Liver (tissue), 9 donors: ENCODE measurements around the gene FKBP15. TPM values are rescaled to one million over a fixed set of nuclear protein-coding genes. Genes with fewer than 3 reads are reported as not detected.

Source experiments
- DNase-seq: peaks from one replicate; pipeline ENCODE4 v3.0.0-alpha.2; 2017; ENCODE audit warnings: low spot score
- H3K27ac ChIP-seq, 2 donors: one replicate each; pipeline ENCODE4 v1.7.0; 2013; ENCODE audit warnings: inconsistent platforms in 2 of 2, low read length in 2 of 2, control low read depth in 1 of 2, low read depth in 1 of 2, mild to moderate bottlenecking in 1 of 2
- H3K27me3 ChIP-seq, 4 donors: one replicate each; pipeline versions ENCODE4 v1.6.1 to v1.7.0; 2013; ENCODE audit warnings: low read length in 3 of 4, inconsistent platforms in 1 of 4, mild to moderate bottlenecking in 1 of 4, moderate library complexity in 1 of 4; ENCODE audit not compliant: control insufficient read depth in 4 of 4, insufficient read depth in 4 of 4
- H3K36me3 ChIP-seq, 4 donors: one replicate each; pipeline versions ENCODE4 v1.6.1 to v1.7.0; 2013; ENCODE audit warnings: low read length in 3 of 4, mild to moderate bottlenecking in 3 of 4, low read depth in 1 of 4, moderate library complexity in 1 of 4; ENCODE audit not compliant: control insufficient read depth in 4 of 4, insufficient read depth in 3 of 4
- H3K4me1 ChIP-seq, 4 donors: one replicate each; pipeline versions ENCODE4 v1.6.1 to v1.7.0; 2013; ENCODE audit warnings: low read length in 3 of 4, mild to moderate bottlenecking in 3 of 4, moderate library complexity in 1 of 4; ENCODE audit not compliant: control insufficient read depth in 4 of 4, insufficient read depth in 4 of 4
- H3K4me3 ChIP-seq, 3 donors: one replicate each; pipeline versions ENCODE4 v1.6.1 to v1.7.0; 2013; ENCODE audit warnings: low read length in 3 of 3, control low read depth in 1 of 3, low read depth in 1 of 3, mild to moderate bottlenecking in 1 of 3
- H3K9ac ChIP-seq, 2 donors: one replicate each; pipeline ENCODE4 v1.7.0; 2013; ENCODE audit warnings: low read length in 2 of 2, mild to moderate bottlenecking in 2 of 2, moderate library complexity in 2 of 2, control low read depth in 1 of 2, low read depth in 1 of 2
- H3K9me3 ChIP-seq, 4 donors: one replicate each; pipeline versions ENCODE4 v1.6.1 to v1.7.0; 2013; ENCODE audit warnings: low read length in 3 of 4; ENCODE audit not compliant: control insufficient read depth in 4 of 4
- ATF3 ChIP-seq: IDR thresholded peaks from 2 replicates; pipeline ENCODE4 v1.6.1; 2016; ENCODE audit warnings: antibody characterized with exemption
- CTCF ChIP-seq: fragments of 150-350 bp; IDR thresholded peaks from 2 replicates; pipeline ENCODE4 v1.5.1; 2017; ENCODE audit warnings: improper control_type of control experiment, low read depth, low read length; ENCODE audit not compliant: missing input control
- EGR1 ChIP-seq, 2 donors: IDR thresholded peaks; 2 replicates each; pipeline ENCODE4 v1.6.1; 2016 to 2018; ENCODE audit warnings: antibody characterized with exemption in 2 of 2, low read depth in 2 of 2
- GABPA ChIP-seq, 2 donors: IDR thresholded peaks in 1 of 2; conservative IDR thresholded peaks in 1 of 2; 2 replicates each; pipeline ENCODE4 v1.6.1; 2016; ENCODE audit warnings: antibody characterized with exemption in 2 of 2, mild to moderate bottlenecking in 1 of 2, moderate library complexity in 1 of 2
- HNF4A ChIP-seq, 2 donors: conservative IDR thresholded peaks; 2 replicates each; pipeline ENCODE4 v1.6.1; 2016; ENCODE audit warnings: antibody characterized with exemption in 2 of 2, mild to moderate bottlenecking in 2 of 2
- HNF4G ChIP-seq: IDR thresholded peaks from 2 replicates; pipeline ENCODE4 v1.6.1; 2016; ENCODE audit warnings: antibody characterized with exemption
- JUND ChIP-seq, 2 donors: IDR thresholded peaks; 2 replicates each; pipeline ENCODE4 v1.6.1; 2016; ENCODE audit warnings: antibody characterized with exemption in 2 of 2
- NR2F2 ChIP-seq: IDR thresholded peaks from 2 replicates; pipeline ENCODE4 v1.6.1; 2016; ENCODE audit warnings: antibody characterized with exemption
- RAD21 ChIP-seq, 2 donors: IDR thresholded peaks; 2 replicates each; pipeline ENCODE4 v1.6.1; 2016; ENCODE audit warnings: antibody characterized with exemption in 2 of 2, mild to moderate bottlenecking in 2 of 2
- REST ChIP-seq: IDR thresholded peaks from 2 replicates; pipeline ENCODE4 v1.6.1; 2016; ENCODE audit warnings: antibody characterized with exemption, mild to moderate bottlenecking
- RXRA ChIP-seq, 2 donors: IDR thresholded peaks; 2 replicates each; pipeline ENCODE4 v1.6.1; 2017 to 2018; ENCODE audit warnings: antibody characterized with exemption in 2 of 2, mild to moderate bottlenecking in 1 of 2
- SP1 ChIP-seq: IDR thresholded peaks from 2 replicates; pipeline ENCODE4 v1.6.1; 2018; ENCODE audit warnings: antibody characterized with exemption, mild to moderate bottlenecking
- YY1 ChIP-seq: IDR thresholded peaks from 2 replicates; pipeline ENCODE4 v1.6.1; 2016; ENCODE audit warnings: antibody characterized with exemption, mild to moderate bottlenecking
- WGBS: extraction: QIAGEN DNeasy Blood & Tissue Kit; methylation state at CpG from one replicate; pipeline ENCODE4 v1.1.7; 2013; 5-methylcytosine and 5-hydroxymethylcytosine counted together
- polyA plus RNA-seq, 2 donors: library from polyadenylated mRNA; stranded (reverse) in 1 of 2; unstranded in 1 of 2; fragments of 200-250 nt in 1 of 2; fragments of >200 nt in 1 of 2; fragmentation: Nextera tagmentation in 1 of 2; extraction: Ambion mirVana in 1 of 2; gene quantifications; one replicate each; pipeline versions ENCODE4 v1.2.1 to v1.2.3, GENCODE V29; 2013 to 2015
- total RNA-seq, 2 donors: library from RNA; depleted of rRNA; stranded (reverse); fragments of >200 nt; gene quantifications; one replicate each; pipeline ENCODE4 v1.2.3, GENCODE V29; 2014
- TF ChIP-seq, protein P1 (sequence below): IDR thresholded peaks from 2 replicates; pipeline ENCODE4 v1.6.1; 2016; ENCODE audit warnings: antibody characterized with exemption
- donor health status: healthy.
- donor health status: healthy.
- donor health status: healthy.
- donor health status: healthy.
- donor health status: healthy.

FKBP15 gene
- total and polyA plus RNA-seq, 4 donors = 6.2 to 18.2 (median 12.9) TPM

DNA sequence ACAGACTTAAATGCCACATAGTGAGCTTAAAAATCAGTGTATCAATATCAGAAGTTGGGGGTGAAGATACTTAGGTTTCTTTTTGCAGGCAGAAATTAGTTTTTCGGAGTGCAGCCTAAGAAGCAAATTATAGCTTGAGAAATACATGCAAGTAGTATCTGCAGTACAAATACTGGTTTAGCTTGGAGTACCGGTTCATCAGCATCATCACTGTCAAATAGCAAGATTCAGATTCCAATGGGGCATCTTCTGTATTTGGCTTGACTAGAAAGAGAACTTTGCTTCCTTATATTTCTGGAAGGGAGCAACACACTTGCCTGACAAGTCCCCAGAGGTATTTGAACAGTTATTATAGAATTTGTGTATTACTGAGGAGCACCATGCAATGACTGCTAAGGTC is 20.1 kb upstream of the FKBP15 start (continued):
- no peak for TF ChIP-seq ATF3
- no peak for TF ChIP-seq CTCF
- TF ChIP-seq RXRA (IDR thresholded peaks at IDR 0.05) = no peak

DNA sequence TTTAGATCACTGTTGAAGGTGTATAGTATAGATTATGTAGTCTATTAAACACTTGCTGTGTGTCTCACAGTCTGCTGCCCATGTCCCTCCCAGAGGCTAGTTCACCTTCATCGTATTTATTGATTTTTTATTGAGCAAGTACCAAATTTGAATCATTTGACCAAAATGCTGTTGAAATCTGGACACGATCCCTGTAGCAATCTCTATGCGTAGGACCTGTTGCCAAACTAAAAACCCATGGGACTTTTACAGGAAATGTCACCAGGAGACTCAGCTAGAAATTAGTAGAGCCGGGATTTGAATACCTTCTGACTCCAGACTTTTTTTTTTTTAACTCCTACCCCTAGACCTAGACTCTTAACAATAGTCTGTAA is 17.8 kb upstream of the FKBP15 start:
- DNase-seq = no peak
- H3K9ac ChIP-seq = peak overlapping the region; percentile 22 to 25
- no peak for TF ChIP-seq JUND (IDR thresholded peaks at IDR 0.05)
- peak; percentile 5 for TF ChIP-seq NR2F2
- TF ChIP-seq EGR1 (IDR thresholded peaks at IDR 0.05; ENCODE audit: low read depth in 2 of 2) = no peak
- peak; percentile 63 for TF ChIP-seq SP1
- peak; percentile 33 for TF ChIP-seq HNF4G
- TF ChIP-seq ATF3 = no peak
- TF ChIP-seq RXRA (IDR thresholded peaks at IDR 0.05) = peak; percentile 50 to 58
- TF ChIP-seq, protein P1, sequence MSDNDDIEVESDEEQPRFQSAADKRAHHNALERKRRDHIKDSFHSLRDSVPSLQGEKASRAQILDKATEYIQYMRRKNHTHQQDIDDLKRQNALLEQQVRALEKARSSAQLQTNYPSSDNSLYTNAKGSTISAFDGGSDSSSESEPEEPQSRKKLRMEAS = no peak
- TF ChIP-seq GABPA (IDR thresholded peaks at IDR 0.05 in 1 of 2, conservative IDR thresholded peaks at IDR 0.05 in 1 of 2) = peak in 1 of 2 donors; percentile 23
- TF ChIP-seq CTCF = no peak
- TF ChIP-seq REST = no peak
- peak; percentile 40 for TF ChIP-seq YY1
- TF ChIP-seq HNF4A (conservative IDR thresholded peaks at IDR 0.05) = peak; percentile 62 to 66
- peak in 1 of 2 donors; percentile 34 for TF ChIP-seq RAD21 (IDR thresholded peaks at IDR 0.05)
- H3K4me3 ChIP-seq = no peak overlapping the region
- no peaks in the 10 kb centered on the region for H3K27me3 ChIP-seq
- H3K4me1 ChIP-seq = peaks cover 16 to 54% (median 48%) of the 10 kb centered on the region in 4 donors
- H3K36me3 ChIP-seq = no peaks in the 10 kb centered on the region
- WGBS = 25% methylated on average over 4 of the region's 4 CpGs
- no peaks in the 10 kb centered on the region for H3K9me3 ChIP-seq
- H3K27ac ChIP-seq = peak overlapping the region; percentile 51 to 55
